GM13976 (cell line): ENCODE measurements around the gene GYPA.
A peak's percentile ranks its signal among the peaks of the same experiment; 100 is the strongest.

Experiments used
- DNase-seq: peaks from one replicate; pipeline ENCODE4 v3.0.0; 2012; ENCODE audit warnings: low spot score
- in situ Hi-C: fragments of 300-500 bp; cut with MboI; formaldehyde crosslinking; loops from one replicate; pipeline ENCODE4 v1.12.0; 2022; ENCODE audit warnings: low sequenced_read_pairs, mixed read lengths, inconsistent platforms; ENCODE audit not compliant: unreplicated experiment
- TF ChIP-seq, protein P1 (sequence below): IDR thresholded peaks from 2 replicates; pipeline ENCODE4 v1.5.1; 2012; ENCODE audit warnings: borderline replicate concordance, mild to moderate bottlenecking; ENCODE audit not compliant: insufficient read depth; ENCODE audit errors: extremely low read depth, missing control alignments, control extremely low read depth

The GYPA gene

DNA sequence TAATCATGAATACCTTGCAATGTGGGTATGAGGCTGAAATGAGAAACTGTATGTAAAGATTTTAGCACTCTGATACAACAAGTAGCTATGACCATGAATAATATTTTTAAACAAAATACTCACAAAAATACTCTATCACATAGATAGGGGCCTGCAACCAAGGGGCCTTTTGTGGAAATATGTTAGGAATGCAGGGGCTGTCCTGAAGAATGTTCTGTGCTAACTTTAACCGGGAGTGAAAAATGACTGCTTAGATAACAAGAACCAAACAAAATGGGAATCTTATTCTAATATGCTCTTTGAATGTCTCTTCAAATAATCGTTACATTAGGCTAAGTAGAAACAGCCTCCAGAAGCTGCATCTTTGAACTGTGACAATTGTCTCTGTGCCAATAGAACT is 37.9 kb upstream of the GYPA start:
- DNase-seq, result no peak
- in situ Hi-C loops, result loop anchor here (10.0 to 25.0 kb wide), 3 partner anchors 609 to 1409 kb away; no protein-coding TSS in a partner anchor
- TF ChIP-seq, protein P1, sequence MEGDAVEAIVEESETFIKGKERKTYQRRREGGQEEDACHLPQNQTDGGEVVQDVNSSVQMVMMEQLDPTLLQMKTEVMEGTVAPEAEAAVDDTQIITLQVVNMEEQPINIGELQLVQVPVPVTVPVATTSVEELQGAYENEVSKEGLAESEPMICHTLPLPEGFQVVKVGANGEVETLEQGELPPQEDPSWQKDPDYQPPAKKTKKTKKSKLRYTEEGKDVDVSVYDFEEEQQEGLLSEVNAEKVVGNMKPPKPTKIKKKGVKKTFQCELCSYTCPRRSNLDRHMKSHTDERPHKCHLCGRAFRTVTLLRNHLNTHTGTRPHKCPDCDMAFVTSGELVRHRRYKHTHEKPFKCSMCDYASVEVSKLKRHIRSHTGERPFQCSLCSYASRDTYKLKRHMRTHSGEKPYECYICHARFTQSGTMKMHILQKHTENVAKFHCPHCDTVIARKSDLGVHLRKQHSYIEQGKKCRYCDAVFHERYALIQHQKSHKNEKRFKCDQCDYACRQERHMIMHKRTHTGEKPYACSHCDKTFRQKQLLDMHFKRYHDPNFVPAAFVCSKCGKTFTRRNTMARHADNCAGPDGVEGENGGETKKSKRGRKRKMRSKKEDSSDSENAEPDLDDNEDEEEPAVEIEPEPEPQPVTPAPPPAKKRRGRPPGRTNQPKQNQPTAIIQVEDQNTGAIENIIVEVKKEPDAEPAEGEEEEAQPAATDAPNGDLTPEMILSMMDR, result no peak

DNA sequence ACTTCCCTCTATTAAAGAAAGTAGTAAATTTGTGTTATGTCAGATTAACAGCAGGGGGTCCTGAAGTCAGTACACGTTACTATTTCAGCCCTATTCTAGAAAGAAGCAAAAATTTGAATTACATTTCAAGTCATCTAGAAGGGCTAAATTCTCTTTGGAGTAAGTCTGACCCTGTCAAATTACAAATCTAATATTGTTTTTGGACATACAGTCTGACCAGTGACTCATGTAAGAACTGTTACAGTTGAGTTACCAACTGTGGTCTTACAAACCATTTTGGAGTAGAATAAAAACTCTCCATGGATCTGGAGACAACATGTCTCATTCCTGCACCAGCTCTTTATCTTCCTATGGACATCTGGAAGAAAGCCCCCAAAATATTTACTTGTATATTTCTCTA is 36.0 kb upstream of the GYPA start:
- in situ Hi-C loops, result loop anchor here (10.0 to 25.0 kb wide), 3 partner anchors 611 to 1411 kb away; no protein-coding TSS in a partner anchor
- TF ChIP-seq, protein P1, result no peak
- DNase-seq, result no peak

GRCh38 chr4:144174401-144175067 is 34.0 kb upstream of the GYPA start:
- peak; percentile 49 for DNase-seq
- in situ Hi-C loops, result loop anchor here (10.0 to 25.0 kb wide), 3 partner anchors 613 to 1413 kb away; no protein-coding TSS in a partner anchor
- TF ChIP-seq, protein P1, result peak; percentile 22

DNA sequence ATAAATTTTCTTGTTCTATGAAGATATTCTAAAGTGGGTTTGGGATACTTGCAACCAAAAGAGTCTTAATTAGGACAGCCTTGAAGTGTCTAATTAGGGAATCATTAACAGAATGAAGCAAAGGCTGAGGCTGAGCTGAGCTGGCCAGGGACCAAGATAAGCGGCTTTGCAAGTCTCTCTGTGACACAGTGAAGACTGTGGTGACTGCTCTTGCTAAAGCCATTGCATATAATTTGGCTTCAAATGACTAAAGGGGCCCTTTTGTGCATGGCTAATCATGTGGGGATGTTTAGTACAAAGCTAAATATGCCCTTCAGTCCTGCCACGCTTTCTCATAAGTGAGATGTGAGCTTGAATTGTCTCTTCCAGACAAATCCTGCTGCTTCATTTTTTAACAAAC is 31.2 kb upstream of the GYPA start:
- DNase-seq, result no peak
- in situ Hi-C loops, result loop anchor here (10.0 kb wide), 1 partner anchor 893 kb away; no protein-coding TSS in a partner anchor
- TF ChIP-seq, protein P1, result no peak

- TF ChIP-seq, protein P1, result no peak
- in situ Hi-C loops, result no loop called here
- no peak for DNase-seq
These were observed 28.7 kb upstream of the GYPA start for GRCh38 chr4:144169211-144169610.

DNA sequence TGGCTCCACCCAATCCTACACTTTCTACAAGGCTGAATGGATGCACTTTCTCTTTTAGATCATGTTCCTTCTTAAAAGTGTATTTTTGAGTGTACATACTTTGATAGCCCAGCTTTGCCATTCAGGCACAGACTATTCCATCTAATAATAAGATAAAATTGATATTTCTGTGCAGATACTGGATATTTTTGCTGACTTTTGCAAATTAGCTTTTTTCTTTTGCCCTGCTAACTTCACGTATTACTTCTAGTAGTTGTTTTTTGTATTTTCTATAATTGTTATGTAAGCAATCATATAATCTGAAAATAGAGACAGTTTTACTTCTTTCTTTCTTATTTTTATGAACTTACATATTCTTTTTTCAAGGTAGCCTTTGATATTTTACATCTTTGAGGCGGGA is 13.5 kb upstream of the GYPA start:
- in situ Hi-C loops, result no loop called here
- DNase-seq, result no peak
- TF ChIP-seq, protein P1, result no peak
